HG02938 (cell line): ENCODE data around the gene FFAR3.

ENCODE experiments used
- ATAC-seq: cut with Tn5 transposase; IDR thresholded peaks from one replicate; pipeline ENCODE4 v1.9.1; 2021; ENCODE audit warnings: mild to moderate bottlenecking, moderate library complexity; ENCODE audit not compliant: unreplicated experiment

Gene FFAR3

GRCh38 chr19:35329323-35329722 is 28.9 kb upstream of the FFAR3 start:
- no peak for ATAC-seq

- no peak for ATAC-seq
Observed at GRCh38 chr19:35330475-35330874, 27.8 kb upstream of the FFAR3 start.

DNA sequence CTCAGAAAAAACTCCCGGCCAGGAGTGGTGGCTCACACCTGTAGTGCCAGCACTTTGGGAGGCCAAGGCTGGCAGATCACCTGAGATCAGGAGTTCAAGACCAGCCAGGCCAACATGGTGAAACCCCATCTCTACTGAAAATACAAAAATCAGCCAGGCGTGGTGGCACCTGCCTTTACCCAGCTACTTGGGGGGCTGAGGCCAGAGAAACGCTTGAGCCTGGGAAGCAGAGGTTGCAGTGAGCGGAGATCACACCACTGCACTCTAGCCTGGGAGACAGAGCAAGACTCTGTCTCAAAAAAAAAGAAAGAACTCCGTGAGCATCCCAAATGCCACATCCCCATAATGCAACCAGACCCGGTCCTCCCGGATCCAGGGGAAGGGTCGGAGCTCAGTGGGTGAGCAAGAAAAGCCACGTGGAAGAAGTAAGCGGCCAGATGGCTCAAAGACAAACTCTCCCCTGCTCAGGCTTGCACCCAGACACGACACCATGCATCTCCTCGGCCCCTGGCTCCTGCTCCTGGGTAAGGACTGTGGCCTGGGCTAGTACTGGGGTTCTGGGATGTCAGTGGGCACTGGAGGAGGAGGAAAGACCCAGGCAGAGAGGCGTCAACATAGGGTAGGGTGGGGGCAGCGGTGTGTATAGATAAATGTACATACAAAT is 26.6 kb upstream of the FFAR3 start:
- no peak for ATAC-seq

DNA sequence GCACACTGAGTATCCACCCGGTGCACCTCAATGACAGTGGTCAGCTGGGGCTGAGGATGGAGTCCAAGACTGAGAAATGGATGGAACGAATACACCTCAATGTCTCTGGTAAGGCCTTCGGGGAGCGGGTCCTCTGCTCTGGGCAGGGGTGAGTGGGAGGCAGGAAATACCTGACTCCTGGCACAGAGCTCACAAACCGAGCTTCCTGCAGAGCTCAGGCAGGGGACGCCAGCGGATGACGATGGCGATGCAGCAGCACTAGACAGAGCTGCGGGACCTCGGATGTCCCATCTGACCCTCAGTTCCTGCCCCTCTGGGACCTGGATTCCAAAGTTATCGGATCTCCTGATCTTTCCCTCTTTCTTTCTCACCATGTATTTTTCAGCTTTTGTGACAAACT is 25.4 kb upstream of the FFAR3 start:
- ATAC-seq, result no peak

- ATAC-seq, result no peak
Observed at GRCh38 chr19:35334144-35334753, 24.0 kb upstream of the FFAR3 start.

DNA sequence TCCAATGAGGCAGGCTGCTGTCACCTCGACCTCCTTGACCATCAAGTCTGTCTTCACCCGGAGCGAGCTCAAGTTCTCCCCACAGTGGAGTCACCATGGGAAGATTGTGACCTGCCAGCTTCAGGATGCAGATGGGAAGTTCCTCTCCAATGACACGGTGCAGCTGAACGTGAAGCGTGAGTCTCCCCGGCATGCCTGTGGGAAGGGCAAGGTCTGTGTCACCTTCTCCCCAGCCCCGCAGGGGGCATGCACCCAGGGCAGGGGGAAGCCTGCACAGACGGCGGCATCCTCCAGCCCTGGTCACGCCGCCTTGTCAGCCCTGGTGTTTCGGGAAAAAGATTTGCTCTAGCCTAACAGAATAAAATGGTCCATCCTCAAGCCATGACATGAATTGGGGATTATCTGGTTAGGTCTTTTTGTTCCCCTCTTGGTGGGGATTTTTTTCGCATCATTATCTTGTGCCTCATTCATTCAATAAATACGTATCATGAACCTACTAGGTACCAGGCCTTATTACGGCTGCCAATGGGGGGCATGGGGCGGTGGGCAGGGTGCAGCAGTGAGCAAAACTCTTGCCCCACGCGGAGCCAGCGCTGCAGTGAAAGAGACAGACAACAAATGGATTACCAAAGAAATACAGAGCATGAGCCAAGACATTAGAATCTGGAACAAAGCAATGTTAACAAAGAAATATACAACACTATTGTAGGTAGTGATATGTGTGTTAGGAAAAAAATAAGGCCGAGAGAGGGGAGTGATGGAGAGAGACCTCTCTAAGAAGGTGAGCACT is 21.9 kb upstream of the FFAR3 start:
- ATAC-seq, result no peak

DNA sequence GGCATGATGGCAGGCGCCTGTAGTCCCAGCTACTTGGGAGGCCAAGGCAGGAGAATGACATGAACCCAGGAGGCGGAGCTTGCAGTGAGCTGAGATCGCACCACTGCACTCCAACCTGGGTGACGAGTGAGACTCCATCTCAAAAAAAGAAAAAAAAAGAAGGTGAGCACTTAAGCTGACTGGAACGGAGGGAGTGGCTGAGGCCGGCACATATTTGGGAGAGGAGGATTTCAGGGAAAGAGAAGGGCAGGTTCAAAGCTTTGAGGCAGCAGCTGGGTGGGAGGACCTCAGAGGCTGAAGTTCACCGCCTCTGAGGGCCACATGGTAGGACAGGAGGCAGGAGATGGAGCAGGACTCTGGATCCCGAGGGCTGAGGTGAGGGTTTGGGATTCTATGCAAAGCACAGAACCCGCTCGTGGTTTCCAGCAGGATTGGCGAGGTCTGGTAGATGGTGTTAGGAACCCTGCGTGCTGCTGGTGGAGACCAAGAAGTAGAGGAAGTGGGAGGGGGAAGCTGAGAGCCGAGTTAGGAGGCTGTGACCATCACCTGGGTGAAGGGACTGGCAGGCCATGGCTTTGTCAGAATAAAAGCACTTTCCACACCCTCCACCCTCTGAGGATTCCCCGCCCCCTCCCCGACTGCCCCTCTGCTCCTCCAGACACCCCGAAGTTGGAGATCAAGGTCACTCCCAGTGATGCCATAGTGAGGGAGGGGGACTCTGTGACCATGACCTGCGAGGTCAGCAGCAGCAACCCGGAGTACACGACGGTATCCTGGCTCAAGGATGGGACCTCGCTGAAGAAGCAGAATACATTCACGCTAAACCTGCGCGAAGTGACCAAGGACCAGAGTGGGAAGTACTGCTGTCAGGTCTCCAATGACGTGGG is 20.9 kb upstream of the FFAR3 start:
- no peak for ATAC-seq

- ATAC-seq, result no peak
Observed at GRCh38 chr19:35337984-35338296, 20.3 kb upstream of the FFAR3 start.

DNA sequence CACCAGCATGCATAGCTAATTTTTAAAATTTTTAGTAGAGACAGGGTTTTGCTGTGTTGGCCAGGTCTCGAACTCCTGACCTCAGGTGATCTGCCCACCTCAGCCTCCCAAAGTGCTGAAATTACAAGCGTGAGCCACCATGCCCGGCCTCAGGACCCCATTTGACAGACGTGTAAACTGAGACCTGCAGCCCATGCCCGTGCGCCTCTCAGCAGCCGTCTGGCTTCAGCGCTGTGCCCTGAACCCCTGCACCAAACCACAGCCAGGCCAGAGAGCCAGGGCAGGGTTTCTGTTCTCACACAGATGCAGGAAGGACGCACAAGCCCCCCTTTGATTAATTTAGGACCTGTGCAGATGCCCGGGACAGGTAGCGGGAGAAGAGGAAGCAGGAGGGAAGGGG is 17.8 kb upstream of the FFAR3 start:
- no peak for ATAC-seq

- no peak for ATAC-seq
Observed at GRCh38 chr19:35341006-35341405, 17.3 kb upstream of the FFAR3 start.

DNA sequence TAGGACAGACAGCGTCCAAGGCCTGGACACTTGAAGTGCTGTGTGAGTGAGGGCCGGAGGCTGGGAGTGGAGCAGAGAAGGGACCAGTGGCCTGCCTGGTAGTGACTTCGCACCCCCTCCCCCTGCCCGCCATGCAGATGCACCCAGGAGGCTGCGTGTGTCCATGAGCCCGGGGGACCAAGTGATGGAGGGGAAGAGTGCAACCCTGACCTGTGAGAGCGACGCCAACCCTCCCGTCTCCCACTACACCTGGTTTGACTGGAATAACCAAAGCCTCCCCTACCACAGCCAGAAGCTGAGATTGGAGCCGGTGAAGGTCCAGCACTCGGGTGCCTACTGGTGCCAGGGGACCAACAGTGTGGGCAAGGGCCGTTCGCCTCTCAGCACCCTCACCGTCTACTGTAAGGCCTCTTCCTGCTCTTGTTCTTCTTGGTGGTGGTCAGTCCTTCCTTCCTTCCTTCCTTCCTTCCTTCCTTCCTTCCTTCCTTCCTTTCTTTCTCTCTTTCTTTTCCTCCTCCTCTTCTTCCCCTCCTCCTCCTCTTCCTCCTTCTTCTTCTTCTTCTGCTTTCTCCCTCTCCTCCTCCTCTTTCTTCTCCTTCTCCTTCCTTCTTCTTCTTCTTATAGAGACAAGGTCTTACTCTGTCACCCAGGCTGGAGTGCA is 16.6 kb upstream of the FFAR3 start:
- no peak for ATAC-seq

DNA sequence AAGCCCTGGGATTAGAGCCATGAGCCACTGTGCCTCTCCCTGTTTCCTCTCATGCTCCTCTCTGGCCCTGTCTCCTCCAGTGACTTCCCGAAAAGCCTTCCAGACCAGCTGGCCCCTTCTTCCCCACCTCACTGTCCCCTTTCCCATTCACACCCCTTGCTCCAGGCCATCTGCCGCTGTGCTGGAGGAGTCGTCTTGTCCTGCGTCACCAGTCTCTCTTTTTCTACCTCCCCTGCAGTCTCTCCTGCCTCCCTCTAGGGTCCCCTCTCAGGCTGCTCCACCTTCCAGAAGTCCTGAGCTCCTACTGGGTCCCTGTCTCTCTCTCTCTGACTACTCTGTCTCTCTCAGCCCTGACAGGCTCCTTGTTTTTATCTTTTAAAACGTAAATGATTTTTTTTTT is 15.8 kb upstream of the FFAR3 start:
- no peak for ATAC-seq

GRCh38 chr19:35344511-35345031 is 13.7 kb upstream of the FFAR3 start:
- no peak for ATAC-seq

- ATAC-seq, result no peak
Observed at GRCh38 chr19:35345671-35346111, 12.6 kb upstream of the FFAR3 start.

DNA sequence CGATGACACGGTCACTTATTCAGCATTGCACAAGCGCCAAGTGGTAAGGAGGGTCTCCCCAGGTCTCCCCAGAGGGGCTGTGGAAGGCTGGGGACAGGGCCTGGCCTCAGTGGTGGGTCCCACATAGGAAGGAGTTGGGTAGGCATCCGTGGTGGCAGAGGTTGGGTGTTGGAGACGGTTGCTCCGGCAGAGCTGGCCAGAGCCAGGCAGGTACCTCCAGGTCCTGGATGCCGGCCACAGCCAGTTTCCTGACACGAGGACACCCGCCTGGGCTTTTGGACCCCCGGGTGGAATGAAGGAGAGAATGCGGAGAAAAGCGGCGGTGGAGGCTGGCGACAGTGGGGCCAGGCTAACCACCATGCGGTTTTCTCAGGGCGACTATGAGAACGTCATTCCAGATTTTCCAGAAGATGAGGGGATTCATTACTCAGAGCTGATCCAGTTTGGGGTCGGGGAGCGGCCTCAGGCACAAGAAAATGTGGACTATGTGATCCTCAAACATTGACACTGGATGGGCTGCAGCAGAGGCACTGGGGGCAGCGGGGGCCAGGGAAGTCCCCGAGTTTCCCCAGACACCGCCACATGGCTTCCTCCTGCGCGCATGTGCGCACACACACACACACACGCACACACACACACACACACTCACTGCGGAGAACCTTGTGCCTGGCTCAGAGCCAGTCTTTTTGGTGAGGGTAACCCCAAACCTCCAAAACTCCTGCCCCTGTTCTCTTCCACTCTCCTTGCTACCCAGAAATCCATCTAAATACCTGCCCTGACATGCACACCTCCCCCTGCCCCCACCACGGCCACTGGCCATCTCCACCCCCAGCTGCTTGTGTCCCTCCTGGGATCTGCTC is 11.8 kb upstream of the FFAR3 start:
- no peak for ATAC-seq

- no peak for ATAC-seq
Observed at GRCh38 chr19:35347171-35347929, 10.9 kb upstream of the FFAR3 start, which contains the start of gene FFAR1. Gene FFAR1 (plus strand): TSS chr19:35347902. CDS start chr19:35351552, 3,650 bp downstream.

DNA sequence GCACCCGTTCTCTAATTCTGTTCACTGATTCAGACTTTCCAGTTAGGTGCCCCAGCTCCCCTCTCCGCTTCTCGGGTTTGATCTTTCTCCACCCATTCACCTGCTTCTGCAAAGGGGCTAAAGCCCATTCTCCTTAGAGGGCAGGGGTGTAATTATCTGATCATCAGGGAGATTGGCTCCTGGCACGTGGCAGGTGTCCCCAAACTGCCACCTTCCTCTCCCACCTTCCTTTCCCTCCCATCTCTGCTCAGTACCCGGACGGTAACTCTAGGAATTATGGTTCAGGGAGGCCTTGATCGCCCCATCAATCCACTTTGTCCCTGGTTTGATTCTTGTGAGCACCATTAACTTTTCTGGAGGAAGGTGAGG is 10.3 kb upstream of the FFAR3 start:
- ATAC-seq, result no peak

DNA sequence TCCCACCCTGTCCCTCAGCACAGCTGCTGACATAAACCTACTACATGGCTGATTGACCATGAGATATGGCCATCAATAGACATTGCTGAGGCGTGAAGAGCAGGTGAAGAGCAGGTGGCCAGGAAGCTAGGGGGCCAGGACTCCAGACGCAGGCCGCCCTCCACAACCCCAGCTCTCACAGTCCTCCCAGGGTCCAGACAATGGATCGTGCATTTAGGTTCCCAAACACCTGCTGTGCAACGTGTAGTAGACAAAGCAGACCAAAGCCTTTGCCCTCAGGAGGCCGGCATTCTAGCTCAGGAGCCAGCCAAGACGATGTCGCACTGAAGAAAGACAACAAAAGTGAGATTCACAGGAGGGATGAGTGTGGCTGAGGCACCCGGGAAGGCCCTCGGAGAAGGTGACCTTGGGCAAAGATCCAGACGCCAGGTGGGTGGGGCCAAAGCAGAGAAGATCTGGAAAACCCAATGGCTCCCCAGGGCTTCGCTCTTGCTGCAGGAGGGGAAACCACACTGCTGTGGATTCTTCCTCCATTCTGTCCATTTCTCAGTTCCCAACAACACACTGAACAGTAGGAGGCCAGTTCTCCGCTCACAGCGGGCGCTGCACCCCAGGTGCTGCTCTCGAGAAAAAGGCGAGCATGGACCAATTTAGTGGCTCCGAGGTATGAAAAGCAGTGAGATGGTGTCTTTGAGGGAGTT is 9.2 kb upstream of the FFAR3 start:
- no peak for ATAC-seq
